Measurements from ENCODE around the gene FECH. TPM values are rescaled to one million over a fixed set of nuclear protein-coding genes. Genes with fewer than 3 reads are reported as not detected.
A peak's percentile ranks its signal among the peaks of the same experiment; 100 is the strongest.

FECH gene
- total and polyA plus RNA-seq, 9 of the 15 experiments (the other 6 are each of a cell fraction or from before 2014, with no cell fraction given) = 19.8 to 170 (median 56.8) TPM

DNA sequence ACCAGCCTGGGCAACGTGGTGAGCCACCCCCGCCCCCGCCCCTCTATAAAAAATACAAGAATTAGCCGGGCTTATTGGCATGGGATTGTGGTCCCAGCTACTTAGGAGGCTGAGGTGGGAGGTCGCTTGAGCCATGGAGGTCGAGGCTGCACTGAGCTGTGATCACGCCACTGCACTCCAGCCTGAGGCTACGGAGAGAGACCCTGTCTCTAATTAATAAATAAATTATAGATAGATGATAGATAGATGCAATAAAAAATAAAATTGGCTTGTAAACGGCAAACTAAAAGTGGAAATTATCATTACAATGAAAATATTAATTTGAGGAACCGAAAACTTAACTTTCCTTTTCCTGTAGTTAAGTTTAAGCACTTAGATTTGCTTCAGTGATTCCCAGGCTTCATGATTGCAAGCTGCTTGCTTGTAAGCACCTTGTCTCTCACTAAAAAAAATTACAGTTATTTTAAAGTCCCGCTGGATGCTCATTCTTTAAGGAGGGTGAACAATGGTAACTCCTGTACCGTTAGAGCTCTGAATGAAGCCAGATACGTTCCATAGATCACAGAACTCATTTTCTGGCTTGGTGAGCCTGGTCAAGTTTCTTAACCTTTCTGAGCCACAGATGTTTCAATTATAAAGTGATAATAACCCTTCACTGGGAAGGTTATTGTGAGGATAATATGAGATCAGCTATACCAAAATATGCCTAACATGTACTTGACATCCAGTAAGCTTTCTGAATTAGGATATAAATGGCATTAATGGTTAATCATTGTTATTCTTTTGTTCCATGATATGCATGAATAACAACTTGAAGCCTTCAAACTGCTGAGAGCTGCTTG lies 44.5 kb upstream of the FECH start:
- H4K20me1 ChIP-seq (replicated peaks; ENCODE audit: control insufficient read depth, insufficient read depth, low read length) = no peaks in the 10 kb centered on the region
- H3K9me1 ChIP-seq (ENCODE audit: control insufficient read depth, insufficient read depth, low read length) = no peaks in the 10 kb centered on the region
- no peaks in the 10 kb centered on the region for H3K79me2 ChIP-seq (ENCODE audit: control insufficient read depth, insufficient read depth, low read length)
- 35% methylated on average over 13 of the region's 13 CpGs for WGBS (ENCODE audit: insufficient coverage, low coverage, missing lambda C conversion rate)
- H3K36me3 ChIP-seq (ENCODE audit: control insufficient read depth, insufficient read depth, low read length) = no peaks in the 10 kb centered on the region
- BruUV-seq (replicated peaks) = no TSS peak
- ChIA-PET CTCF (ENCODE audit: low intra/inter-chr PET ratio) (interaction anchor here (1.1 kb wide), 1 partner anchor 493 kb away, joined by 5 read pairs; no protein-coding TSS in a partner anchor), POLR2A (interaction anchor here (0.6 to 1.4 kb wide), 3 partner anchors 9 to 46 kb away, joined by 3 read pairs; partner anchors contain the start of gene NARS1)
- no peak for FAIRE-seq
- intact Hi-C loops (cut with micrococcal nuclease) = loop anchor here (2.0 to 5.0 kb wide), 2 partner anchors 226 to 492 kb away; no protein-coding TSS in a partner anchor
- no peak for ATAC-seq
- in situ Hi-C loops (cut with MboI) = loop anchor here (25.0 kb wide), 1 partner anchor 231 kb away; no protein-coding TSS in a partner anchor
- peaks cover 6 to 13% of the 10 kb centered on the region in 2 experiments; a peak in 4 of 5 replicates for H3K4me1 ChIP-seq (replicated peaks in 1 of 2; ENCODE audit: control insufficient read depth in 2 of 2, insufficient read depth in 2 of 2, low read length in 2 of 2)
- H3K27me3 ChIP-seq (ENCODE audit: control insufficient read depth in 2 of 2, insufficient read depth in 2 of 2, low read length in 2 of 2) = no peaks in the 10 kb centered on the region
- TF ChIP-seq, protein P1, sequence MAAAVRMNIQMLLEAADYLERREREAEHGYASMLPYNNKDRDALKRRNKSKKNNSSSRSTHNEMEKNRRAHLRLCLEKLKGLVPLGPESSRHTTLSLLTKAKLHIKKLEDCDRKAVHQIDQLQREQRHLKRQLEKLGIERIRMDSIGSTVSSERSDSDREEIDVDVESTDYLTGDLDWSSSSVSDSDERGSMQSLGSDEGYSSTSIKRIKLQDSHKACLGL (CRISPR knock-in tag; IDR thresholded peaks at IDR 0.05; ENCODE audit: borderline replicate concordance, poor library complexity, severe bottlenecking) = no peak
- TF ChIP-seq ZC3H11A (IDR thresholded peaks at IDR 0.05; ENCODE audit: low read depth, low read length) (no peak), KAT2B (IDR thresholded peaks at IDR 0.05; ENCODE audit: low read depth, low read length) (no peak), CHD4 (IDR thresholded peaks at IDR 0.05; ENCODE audit: insufficient read depth, insufficient replicate concordance, low read depth, low read length, poor library complexity, severe bottlenecking) (no peak), ADNP (tag; IDR thresholded peaks at IDR 0.05) (peak; percentile 80; the same call in 1 of the 2 replicates), EGR1 (conservative IDR thresholded peaks at IDR 0.05) (peak; percentile 69; the same call in 1 of the 2 replicates), EP400 (IDR thresholded peaks at IDR 0.05) (no peak), TEAD4 (IDR thresholded peaks at IDR 0.05; ENCODE audit: low read length) (no peak), TEAD4 (CRISPR knock-in tag; IDR thresholded peaks at IDR 0.05; ENCODE audit: borderline replicate concordance) (no peak), NFIX (CRISPR knock-in tag; IDR thresholded peaks at IDR 0.05; ENCODE audit: low read depth) (no peak)
- TF ChIP-seq, protein P2, sequence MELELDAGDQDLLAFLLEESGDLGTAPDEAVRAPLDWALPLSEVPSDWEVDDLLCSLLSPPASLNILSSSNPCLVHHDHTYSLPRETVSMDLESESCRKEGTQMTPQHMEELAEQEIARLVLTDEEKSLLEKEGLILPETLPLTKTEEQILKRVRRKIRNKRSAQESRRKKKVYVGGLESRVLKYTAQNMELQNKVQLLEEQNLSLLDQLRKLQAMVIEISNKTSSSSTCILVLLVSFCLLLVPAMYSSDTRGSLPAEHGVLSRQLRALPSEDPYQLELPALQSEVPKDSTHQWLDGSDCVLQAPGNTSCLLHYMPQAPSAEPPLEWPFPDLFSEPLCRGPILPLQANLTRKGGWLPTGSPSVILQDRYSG (tag; conservative IDR thresholded peaks at IDR 0.05; ENCODE audit: low read depth) = no peak
- H3K9me3 ChIP-seq (replicated peaks; ENCODE audit: control insufficient read depth, insufficient read depth, low read depth, low read length) = no peaks in the 10 kb centered on the region
- H3K4me2 ChIP-seq (ENCODE audit: insufficient read depth, low read length) = peak overlapping the region; percentile 77
- peak overlapping the region; percentile 100 for H2AFZ ChIP-seq (ENCODE audit: low read depth, low read length)
- DNase-seq (ENCODE audit: extremely low read depth in 1 of 4, low spot score in 3 of 4) = no peak
- peak overlapping the region; percentile 54 to 78; a peak in 3 of 4 replicates for H3K9ac ChIP-seq (ENCODE audit: insufficient read depth in 1 of 2, low read depth in 2 of 2, low read length in 2 of 2)
- no peak overlapping the region for H3K27ac ChIP-seq (ENCODE audit: extremely low read depth, low read depth, low read length)
- peak overlapping the region; percentile 48 for H3K4me3 ChIP-seq
